ENCODE data around the gene SIN3B.

- TF ChIP-seq RXRA (CRISPR knock-in tag; IDR thresholded peaks at IDR 0.05) (no peak), PRDM15 (CRISPR knock-in tag; IDR thresholded peaks at IDR 0.05) (no peak), ZNF354B (CRISPR knock-in tag; IDR thresholded peaks at IDR 0.05) (no peak), POLR2AphosphoS5 (IDR thresholded peaks at IDR 0.05; ENCODE audit: low read depth, low read length) (no peak), CAMTA2 (CRISPR knock-in tag; IDR thresholded peaks at IDR 0.05; ENCODE audit: borderline replicate concordance) (no peak), HIVEP1 (CRISPR knock-in tag; IDR thresholded peaks at IDR 0.05) (no peak)
- TF ChIP-seq, protein P1, sequence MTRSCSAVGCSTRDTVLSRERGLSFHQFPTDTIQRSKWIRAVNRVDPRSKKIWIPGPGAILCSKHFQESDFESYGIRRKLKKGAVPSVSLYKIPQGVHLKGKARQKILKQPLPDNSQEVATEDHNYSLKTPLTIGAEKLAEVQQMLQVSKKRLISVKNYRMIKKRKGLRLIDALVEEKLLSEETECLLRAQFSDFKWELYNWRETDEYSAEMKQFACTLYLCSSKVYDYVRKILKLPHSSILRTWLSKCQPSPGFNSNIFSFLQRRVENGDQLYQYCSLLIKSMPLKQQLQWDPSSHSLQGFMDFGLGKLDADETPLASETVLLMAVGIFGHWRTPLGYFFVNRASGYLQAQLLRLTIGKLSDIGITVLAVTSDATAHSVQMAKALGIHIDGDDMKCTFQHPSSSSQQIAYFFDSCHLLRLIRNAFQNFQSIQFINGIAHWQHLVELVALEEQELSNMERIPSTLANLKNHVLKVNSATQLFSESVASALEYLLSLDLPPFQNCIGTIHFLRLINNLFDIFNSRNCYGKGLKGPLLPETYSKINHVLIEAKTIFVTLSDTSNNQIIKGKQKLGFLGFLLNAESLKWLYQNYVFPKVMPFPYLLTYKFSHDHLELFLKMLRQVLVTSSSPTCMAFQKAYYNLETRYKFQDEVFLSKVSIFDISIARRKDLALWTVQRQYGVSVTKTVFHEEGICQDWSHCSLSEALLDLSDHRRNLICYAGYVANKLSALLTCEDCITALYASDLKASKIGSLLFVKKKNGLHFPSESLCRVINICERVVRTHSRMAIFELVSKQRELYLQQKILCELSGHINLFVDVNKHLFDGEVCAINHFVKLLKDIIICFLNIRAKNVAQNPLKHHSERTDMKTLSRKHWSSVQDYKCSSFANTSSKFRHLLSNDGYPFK (CRISPR knock-in tag; IDR thresholded peaks at IDR 0.05; ENCODE audit: borderline replicate concordance), result no peak
Measured at GRCh38 chr19:16889883-16890460, 60.8 kb downstream of the SIN3B start.
